Activated CD4-positive, alpha-beta T cell treated with anti-CD3 and anti-CD28 coated beads for 1 hour (primary cell): ENCODE results near the gene PITPNB.

Experiments used
- DNase-seq: peaks from one replicate; pipeline ENCODE4 v3.0.0-alpha.2; 2020

PITPNB gene

DNA sequence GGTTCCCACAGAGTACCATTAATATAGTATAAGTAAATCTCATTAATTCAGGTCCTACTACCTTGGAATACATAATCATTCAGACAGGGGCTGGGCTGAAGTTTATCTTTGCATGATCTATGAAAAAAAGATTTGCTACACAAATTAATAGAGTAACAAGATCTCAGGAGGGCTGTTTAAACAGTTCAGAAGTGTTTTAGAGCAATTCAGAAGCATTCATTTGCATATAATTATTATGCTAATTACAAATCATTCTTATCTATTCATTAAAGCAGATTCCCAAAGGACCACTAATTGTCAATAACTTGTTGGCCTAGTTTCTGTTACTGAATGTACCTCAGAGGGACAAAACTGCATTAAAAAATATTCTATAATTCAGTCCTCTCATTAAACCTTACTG, 40.5 kb downstream of the PITPNB start:
- no peak for DNase-seq

- DNase-seq: no peak
These were observed 41.6 kb downstream of the PITPNB start for GRCh38 chr22:27877501-27877900.

- no peak for DNase-seq
These were observed 42.4 kb downstream of the PITPNB start for GRCh38 chr22:27876684-27877083.

- DNase-seq: no peak
These were observed 43.1 kb downstream of the PITPNB start for GRCh38 chr22:27875951-27876350.

DNA sequence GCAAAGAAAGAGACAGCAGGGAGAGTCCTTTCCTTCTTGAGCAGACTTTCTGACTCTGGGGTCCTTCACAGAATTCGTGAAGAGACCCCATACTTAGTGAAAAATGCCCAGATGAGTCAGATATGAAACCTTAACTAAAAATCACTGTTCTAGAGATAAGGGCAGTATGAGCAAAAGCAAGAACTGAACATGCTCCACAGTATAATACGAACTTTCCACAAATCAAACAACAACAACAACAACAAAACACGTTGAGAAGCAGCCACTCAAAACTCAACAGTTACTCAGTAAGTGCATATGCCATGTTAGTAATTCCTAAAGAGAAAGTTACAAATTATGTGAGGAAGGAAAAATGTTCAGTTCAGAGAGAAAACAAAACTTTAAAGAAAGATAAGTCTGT, 44.3 kb downstream of the PITPNB start:
- DNase-seq: no peak

GRCh38 chr22:27874185-27874584, 44.9 kb downstream of the PITPNB start:
- no peak for DNase-seq

DNA sequence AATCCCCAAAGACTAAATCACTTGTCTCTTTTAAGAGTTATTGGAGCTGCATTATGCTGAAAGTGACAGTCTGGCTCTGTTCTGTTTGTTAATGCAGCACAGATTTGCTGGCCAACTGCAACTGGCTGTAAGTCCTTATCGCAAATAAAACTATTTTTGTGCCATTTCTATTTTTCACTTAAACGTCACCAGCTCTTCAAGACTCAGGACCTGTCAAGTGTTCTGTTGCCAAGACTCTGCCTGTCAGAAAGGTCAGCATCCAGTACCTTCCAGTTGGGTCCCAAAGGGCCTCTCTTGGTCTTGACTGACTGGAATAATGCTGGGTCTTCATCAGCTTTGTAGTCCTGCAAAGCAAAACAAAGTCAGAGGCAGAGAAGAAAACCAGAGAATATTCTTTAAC, 45.6 kb downstream of the PITPNB start:
- DNase-seq: no peak

GRCh38 chr22:27872488-27872887, 46.6 kb downstream of the PITPNB start:
- DNase-seq: no peak

- no peak for DNase-seq
These were observed 47.6 kb downstream of the PITPNB start for GRCh38 chr22:27871306-27872014.

DNA sequence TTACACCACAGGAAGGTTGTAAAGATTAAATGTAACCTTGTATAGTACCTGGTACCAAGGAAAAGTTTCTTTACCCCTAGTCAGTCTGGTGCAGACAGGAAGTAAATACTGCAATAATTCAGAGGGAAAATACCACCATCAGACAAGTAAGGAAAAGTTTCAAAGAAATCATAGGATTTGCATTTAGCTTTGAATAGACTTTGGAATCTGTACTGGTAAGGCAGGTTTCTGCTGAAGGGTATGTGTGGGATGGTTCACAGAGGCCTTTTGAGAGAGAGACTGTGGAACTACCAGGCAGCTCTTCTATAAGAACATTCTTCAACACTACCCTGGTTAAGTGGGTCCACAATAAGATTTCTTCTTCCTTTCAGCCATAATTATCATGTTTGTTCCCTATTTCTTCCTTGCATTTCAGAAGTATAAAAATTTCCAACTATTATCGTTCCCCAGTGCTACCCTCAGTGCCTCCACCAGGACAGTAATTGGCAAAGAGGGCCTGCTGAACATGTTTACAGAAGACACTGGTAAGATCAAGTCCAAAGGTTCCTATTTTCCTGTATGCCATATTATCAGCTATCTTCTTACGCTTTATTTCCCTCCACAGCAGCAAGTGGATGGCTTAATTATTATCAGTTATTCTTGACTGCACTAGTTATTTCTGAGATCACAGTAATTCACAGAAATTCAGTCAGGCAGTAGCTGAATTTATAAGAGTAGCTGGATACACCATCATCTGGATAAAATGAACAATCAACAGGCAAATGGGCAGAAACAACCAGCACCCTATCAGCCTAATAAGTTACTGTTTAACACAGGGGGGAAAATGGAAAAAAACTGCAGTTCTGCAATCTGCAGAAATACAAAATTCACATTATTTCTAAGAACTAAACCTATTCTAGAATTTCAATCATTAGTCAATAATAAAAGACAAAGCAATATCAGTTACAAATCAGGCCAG, 48.5 kb downstream of the PITPNB start:
- no peak for DNase-seq

DNA sequence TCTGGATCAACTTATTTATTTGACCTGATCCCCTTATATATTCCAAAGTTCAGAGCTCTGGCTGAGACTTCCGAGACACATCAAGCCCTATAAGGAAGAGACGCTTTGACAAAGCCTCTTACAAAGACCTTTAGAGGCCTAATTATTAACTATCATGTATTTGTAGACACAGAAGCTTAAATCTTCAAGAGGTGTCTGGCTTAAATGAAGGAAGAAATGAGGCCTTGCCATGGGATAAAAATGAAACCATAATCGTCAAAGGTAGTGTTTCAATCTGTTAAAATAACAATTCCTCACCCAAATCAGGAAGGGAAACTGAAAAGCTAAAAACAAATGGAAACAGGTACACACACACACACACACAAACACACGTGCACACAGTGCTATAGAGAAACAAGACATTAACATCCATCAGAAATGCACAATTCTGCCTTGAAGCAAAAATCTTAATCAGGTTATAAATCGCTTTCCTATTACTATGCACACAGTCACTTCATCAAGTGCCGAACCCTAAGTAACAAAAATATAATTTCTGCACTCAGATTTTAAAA, 50.2 kb downstream of the PITPNB start:
- no peak for DNase-seq

GRCh38 chr22:27867953-27868731, 50.9 kb downstream of the PITPNB start:
- no peak for DNase-seq

DNA sequence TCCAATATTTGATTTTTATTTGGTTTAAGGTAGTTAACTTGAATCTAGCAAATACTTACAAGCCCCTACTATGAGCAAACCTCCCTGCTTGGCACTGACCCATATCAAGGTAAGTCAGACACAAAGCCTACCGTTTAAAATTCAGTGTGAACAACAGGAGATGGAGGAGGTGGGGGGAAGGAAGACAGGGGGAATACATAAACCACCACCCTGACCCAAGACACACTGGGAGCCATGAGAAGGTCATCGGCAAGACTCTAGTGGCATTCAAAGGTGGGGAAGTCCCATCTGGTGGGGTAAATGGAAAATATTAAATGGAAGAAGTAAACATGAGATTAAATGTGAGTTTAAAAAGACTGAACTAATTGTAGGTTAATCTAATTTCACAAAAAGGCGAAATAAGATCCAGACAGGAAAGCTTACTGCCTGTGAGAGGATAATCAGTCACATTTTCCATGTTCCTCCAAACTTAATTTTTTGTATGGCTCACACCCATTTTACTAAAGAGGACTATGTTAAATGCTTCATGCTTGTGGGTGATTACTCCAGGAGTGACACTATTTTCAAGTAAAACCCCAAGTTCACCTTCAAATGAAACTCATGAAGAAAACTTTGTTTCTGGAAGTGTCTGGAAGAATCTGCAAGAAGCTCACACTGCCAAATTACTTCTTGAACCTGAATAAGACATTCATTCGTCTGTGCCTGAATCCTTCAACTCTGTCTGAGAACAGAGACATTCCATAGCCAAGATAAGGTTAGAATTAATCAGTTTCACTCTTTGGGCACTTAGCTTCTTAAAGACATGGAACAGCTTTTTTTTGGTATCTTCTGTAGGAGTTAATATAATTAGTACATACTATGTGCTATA, 51.7 kb downstream of the PITPNB start:
- no peak for DNase-seq

DNA sequence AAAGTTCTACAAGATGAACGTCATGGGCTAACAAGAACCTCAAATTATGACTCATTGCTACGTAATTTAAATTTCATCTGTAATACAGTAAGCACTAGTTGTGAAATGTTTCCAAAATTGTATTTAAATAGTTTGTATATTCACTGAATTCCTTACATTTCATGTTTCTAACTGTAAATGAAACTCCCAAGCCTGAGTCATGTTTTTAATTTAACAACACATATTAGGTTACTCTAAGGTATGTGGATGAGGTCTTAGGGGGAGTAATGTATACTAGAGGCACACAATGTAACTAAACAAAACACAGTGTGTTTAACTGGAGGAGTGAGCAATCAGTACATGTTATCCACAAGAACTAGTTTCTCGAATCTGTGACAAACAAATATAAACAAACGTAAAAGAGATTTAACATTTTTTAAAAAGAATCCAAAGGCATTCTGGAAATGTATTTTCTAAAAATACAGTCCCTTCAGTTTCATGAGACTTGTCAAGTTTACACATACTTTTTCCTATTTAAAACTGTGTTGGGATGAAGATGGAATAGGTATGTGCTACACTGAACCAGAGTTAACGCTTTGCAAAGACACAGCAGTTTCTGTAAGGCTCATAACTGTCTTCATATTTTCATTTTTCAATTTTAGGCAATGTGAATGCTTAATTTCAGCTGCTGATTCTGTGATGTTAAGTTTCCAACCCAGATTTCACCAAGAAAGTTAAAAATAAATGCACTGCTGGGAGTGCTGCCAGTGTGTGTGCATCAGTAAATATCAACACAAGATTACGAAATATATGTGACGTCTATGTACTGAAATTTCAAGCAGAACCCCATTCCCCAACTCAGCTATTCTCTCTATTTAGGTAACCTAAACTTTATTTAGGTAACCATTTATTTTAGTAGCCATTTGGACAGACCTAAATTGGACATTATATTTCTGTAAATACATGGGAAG, 52.6 kb downstream of the PITPNB start:
- DNase-seq: no peak

GRCh38 chr22:27865496-27865895, 53.6 kb downstream of the PITPNB start:
- no peak for DNase-seq

- DNase-seq: no peak
These were observed 55.5 kb downstream of the PITPNB start for GRCh38 chr22:27863556-27863955.

GRCh38 chr22:27863001-27863400, 56.1 kb downstream of the PITPNB start:
- DNase-seq: no peak

DNA sequence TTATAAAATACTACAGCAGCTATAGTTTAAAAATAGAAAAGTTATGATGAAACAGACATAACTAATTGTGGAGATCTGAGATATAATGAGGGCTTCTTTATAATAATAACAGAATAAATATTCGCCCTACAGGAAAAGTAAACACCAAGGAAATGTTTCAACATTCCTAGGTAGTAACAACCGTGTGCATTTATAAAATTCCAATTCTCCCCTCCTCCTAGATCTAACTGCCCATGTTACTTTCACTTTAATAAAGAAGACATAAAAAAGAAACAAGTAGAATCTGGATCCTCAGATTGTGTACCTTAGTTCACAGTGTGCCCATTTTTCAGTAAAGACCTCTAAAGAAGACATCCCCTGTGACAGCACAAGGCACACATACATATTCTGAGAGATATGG, 59.7 kb downstream of the PITPNB start:
- DNase-seq: no peak

GRCh38 chr22:27858626-27859025, 60.4 kb downstream of the PITPNB start:
- DNase-seq: no peak

GRCh38 chr22:27857443-27857842, 61.6 kb downstream of the PITPNB start:
- no peak for DNase-seq

GRCh38 chr22:27856386-27856785, 62.7 kb downstream of the PITPNB start:
- DNase-seq: no peak
